Tibial nerve (tissue), 4 donors: ENCODE results near the gene CEACAM16.

Experiments
- EP300 ChIP-seq, 2 donors: sonication (generic); formaldehyde crosslinking; IDR thresholded peaks; one replicate each; pipeline ENCODE4 v1.6.1; 2017; ENCODE audit warnings: antibody characterized with exemption in 2 of 2, mild to moderate bottlenecking in 1 of 2
- POLR2A ChIP-seq, 2 donors: fragments of 450-650 bp; IDR thresholded peaks; one replicate each; pipeline ENCODE4 v1.6.1; 2017; ENCODE audit warnings: antibody characterized with exemption in 2 of 2, mild to moderate bottlenecking in 2 of 2, moderate library complexity in 2 of 2
- TF ChIP-seq, protein P1 (sequence below), 5 experiments: fragments of 200-600 bp in 3 of 5; fragments of 450-650 bp in 2 of 5; sonication (generic) in 3 of 5; IDR thresholded peaks; one replicate each; pipeline ENCODE4 v1.5.1; 2016 to 2019; ENCODE audit warnings: antibody characterized with exemption in 5 of 5, mild to moderate bottlenecking in 3 of 5, moderate library complexity in 2 of 5

DNA sequence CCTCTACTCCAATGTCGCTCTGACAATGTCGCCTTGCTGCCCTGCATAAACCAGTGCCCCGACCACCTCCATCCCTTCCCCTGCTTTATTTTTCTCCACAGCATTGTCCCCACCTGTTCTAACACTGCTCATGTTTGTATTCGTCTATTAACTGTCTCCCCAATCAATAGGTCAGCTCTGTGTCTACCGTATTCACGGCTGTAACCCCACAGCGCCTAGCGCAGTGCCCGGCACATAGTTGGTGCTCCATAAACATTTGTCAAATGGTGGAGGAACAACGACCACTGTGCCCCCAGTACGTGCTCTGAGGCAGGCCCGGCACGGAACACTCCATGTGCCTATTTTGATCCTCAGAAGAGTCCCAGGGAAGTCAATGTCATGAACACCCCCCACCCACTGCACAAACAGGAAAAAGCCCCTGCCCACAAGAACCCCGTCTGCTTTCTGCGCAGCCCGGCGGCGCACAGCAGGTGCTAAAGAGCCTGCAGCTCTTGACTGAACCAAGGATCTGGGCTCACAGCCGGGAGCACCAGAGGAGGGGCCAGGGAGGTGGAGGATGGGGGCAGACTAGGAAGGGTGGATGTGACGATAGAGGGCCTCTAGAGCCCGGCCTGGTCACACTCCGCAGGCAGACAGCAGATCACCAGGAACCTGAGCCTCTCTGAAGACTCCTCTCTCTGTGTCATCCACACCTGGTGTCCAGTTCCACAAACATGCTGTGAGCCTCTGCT lies 1.8 kb upstream of the CEACAM16 start:
- TF ChIP-seq, protein P1, sequence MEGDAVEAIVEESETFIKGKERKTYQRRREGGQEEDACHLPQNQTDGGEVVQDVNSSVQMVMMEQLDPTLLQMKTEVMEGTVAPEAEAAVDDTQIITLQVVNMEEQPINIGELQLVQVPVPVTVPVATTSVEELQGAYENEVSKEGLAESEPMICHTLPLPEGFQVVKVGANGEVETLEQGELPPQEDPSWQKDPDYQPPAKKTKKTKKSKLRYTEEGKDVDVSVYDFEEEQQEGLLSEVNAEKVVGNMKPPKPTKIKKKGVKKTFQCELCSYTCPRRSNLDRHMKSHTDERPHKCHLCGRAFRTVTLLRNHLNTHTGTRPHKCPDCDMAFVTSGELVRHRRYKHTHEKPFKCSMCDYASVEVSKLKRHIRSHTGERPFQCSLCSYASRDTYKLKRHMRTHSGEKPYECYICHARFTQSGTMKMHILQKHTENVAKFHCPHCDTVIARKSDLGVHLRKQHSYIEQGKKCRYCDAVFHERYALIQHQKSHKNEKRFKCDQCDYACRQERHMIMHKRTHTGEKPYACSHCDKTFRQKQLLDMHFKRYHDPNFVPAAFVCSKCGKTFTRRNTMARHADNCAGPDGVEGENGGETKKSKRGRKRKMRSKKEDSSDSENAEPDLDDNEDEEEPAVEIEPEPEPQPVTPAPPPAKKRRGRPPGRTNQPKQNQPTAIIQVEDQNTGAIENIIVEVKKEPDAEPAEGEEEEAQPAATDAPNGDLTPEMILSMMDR (IDR thresholded peaks at IDR 0.05), result no peak
- no peak for TF ChIP-seq POLR2A (IDR thresholded peaks at IDR 0.05)
- no peak for TF ChIP-seq EP300 (IDR thresholded peaks at IDR 0.05)
